Upper lobe of left lung (tissue), 4 donors: ENCODE data around the gene LMTK3.

ENCODE experiments used
- CTCF ChIP-seq, 6 experiments: fragments of 450-650 bp in 4 of 6; fragments of 200-600 bp in 2 of 6; sonication (generic) in 2 of 6; IDR thresholded peaks; one replicate each; pipeline ENCODE4 v1.5.1; 2016 to 2019; ENCODE audit warnings: antibody characterized with exemption in 6 of 6
- POLR2A ChIP-seq, 4 donors: fragments of 450-650 bp; IDR thresholded peaks; one replicate each; pipeline ENCODE4 v1.5.1; 2016 to 2017; ENCODE audit warnings: antibody characterized with exemption in 4 of 4, mild to moderate bottlenecking in 2 of 4

DNA sequence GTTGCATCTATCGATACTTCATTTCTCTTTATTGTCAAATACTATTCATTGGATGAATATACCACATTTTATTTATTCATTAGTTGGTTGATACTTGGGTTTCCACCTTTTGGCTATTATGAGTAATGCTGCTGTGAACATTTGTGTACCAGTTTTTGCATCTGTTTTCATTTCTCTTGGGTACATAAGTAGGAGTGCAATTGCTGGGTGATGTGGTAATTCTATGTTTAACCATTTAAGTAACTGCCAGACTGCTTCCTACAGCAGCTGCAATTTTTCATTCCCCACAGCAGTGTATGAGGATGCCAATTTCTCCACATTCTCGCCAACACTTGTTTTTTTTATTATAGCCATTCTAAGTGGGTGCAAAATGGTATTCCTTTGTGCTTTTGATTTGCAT is 53.6 kb downstream of the LMTK3 start:
- TF ChIP-seq CTCF (IDR thresholded peaks at IDR 0.05) (no peak), POLR2A (IDR thresholded peaks at IDR 0.05) (no peak)
